HG03521 (cell line): ENCODE data around the gene CHRM4.

Experiments used
- ATAC-seq: cut with Tn5 transposase; IDR thresholded peaks from one replicate; pipeline ENCODE4 v1.9.1; 2021; ENCODE audit warnings: mild to moderate bottlenecking, moderate library complexity; ENCODE audit not compliant: unreplicated experiment

The CHRM4 gene

DNA sequence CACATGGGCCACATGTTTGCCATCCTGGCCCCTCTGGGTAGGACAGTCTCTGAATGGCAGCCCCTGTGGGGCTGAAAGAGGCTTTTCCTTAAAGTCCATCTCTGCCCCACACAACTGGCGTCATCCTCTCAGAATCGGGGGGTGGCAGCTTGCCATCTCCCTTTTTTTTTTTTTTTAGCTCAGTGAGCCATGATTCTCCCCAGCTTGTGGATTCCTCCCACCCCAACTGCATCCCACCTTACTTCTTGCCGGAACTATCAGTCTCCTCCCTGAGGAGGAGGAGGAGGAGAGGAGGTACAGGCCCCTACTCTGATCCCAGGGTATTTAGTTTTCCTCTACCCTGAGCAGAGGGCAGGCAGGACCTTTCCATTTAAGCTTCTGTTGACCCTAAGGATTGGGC, 40.9 kb downstream of the CHRM4 start:
- no peak for ATAC-seq

DNA sequence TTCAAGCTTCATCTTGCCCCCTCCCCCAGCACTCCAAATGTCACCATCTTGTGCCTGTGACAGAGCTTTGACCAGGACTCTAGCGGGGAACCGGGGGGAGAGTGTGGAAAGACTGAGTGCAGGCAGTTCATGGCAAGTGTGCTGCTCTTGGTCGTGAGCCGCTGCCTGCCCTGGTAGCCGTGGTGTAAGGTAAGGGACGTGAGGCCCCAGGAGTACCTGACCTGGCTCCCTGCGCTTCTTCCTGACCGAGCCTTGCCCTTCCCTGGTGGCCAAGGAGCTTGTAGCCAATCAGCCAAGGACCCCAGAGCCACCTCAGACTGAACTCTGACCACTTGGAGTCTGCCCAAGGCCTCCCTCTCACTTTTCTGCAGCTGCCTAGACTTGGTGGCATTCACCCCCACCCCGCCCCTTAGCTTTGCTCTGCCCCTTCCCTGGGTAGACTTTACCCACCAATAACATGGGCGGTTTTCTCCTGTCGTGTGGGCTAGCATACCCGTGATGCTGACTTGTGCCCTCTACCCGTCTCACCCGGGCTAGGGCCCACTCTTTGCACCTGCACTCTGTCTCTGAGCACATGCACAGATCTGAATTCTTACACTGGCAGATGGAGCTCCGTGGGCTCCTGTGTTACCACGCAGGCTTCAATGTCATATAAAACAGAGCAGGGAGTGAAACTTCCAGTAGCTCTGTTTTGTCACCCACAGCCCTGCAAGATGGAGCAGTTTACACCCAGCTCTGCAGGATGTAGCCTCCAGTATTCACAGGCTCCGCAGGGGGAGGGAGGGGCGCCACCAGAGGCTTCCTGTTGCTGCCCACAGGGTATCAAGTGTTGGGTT, 42.8 kb downstream of the CHRM4 start:
- ATAC-seq = no peak

DNA sequence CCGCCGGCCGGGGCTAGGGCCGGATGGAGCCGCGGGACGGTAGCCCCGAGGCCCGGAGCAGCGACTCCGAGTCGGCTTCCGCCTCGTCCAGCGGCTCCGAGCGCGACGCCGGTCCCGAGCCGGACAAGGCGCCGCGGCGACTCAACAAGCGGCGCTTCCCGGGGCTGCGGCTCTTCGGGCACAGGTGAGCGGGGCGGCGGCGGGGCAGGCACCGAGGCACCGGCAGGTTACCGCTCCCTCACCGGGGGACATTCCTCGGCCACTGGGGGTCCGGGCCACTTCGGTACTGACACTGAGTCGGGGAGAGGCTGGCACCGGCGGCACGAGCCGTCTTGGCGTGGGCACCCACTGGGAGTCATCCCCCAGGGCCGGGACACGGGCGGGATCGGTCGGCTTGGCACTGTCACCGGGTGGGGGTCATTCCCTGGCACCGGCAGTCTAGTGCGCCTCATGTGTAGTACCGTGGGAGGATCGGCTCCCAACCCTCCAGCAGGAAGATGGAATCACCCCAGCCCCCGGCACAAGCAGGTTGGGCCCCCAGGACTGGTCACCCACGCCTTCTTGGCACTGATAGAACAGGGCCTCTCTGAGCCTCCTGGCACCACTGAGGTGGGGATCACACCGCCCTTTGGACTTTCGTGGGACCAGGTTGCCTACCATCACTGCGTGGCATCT, 43.8 kb downstream of the CHRM4 start:
- no peak for ATAC-seq

DNA sequence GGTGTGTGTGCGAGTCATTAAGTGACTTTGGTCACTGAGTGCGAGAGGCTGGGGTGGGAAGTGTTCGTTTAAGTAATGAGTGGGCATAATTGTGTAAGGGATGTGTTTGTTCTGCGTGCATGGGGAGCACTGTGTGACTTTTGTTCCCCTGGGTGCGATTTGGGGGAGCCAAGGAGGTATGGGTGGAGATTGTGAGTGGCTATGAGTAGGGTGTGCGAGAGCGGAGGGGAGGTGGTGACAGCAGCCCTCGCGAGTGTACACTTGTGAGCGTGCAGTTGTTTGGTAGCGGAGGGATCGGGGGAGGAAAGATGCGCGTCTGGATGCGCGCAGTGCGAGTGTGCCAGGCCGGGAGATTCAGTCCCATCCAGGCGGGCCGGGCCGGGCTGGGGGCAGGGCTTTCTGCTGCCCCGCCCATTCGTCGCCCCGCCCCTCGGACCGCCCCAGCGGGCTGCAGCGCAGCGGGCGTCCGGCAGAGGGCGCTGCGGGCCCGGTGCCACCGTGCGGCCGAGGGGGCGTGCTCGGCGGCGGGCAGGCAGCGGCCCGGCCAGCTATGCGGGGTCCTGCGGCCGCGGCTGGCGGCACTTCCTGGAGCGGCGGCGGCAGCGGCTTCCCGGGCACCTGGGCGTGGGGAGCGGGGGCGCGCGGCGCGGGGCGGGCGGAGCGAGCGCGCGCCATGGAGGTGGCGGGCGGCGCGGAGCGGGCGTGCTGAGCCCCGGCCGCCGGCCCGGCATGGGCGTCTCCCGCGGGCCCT, 44.5 kb downstream of the CHRM4 start, which contains the start of gene DGKZ:
Gene DGKZ (plus strand): TSS at position 578 of the 751 bp plus-strand sequence. CDS start 197 bp downstream, outside the sequence.
- ATAC-seq = peak; percentile 66

DNA sequence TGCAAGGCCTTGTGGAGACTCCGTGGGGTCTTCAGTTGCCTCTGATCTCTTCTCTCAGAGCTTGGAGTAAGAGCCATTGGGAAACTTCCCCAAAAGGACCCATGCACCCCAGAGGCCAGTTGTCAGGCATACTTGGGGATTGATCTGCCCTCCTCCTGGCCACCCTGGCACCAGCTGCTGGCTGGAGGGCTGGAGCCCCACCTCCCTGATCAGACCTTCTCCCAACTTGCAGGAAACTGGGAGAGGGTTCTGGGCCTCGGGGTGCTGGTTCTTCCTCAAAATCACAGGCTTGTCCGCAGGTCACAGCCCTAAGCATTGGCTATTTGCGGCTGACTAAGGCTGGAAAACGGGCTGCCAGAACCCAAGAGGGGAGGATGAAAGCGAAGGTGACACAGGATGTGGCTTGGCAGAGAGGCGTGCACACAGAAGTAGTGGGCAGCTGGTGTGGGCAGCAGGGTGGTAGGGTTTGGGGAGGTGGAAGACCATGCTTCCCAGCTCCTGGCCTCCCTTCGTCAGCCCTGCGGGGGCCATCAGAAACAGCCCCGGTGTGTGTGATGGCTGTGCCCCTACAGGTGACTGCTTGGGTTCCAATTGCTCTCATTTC, 45.6 kb downstream of the CHRM4 start:
- ATAC-seq = no peak

DNA sequence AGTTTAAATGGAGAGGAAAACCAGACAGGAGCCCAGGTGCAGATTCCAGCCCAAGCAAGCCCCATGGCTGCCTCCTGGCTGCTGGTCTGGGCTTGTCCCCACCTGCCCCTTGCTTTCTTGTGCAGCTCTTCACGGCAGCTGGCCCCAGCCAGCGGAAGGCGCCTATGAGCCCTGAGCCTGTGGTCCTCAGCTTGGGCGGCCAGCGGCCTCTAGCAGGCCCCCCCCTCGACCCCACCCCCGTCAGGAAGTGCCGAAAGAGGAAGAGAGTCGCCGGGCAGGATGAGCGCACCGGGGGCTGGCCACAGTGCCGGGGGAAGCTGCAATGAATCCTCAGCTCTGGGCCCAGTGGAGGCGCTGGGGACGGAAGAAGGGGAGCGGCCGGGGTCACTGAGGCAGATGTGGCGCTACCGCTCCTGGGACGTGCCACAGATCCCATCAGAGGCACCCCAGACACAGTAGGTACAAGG, 46.4 kb downstream of the CHRM4 start:
- no peak for ATAC-seq

DNA sequence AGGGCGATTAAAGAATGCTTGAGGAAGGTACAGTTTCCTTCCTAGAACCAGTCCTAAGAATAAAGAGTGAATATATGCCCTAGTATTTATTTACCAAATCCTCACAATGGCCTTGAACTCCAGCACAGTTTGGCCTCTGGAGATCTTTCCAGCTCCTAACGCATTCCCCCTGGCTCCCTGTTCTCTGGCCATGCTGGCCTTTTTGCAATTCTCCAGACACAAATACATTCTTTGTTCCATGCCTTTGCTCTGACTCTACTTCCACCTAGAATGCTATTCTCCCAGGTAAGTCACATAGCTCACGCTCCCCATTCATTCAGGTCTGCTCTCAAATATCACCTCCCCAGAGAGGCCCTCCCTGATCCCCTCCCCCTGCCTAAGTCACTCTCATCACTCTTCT, 48.1 kb downstream of the CHRM4 start:
- no peak for ATAC-seq

DNA sequence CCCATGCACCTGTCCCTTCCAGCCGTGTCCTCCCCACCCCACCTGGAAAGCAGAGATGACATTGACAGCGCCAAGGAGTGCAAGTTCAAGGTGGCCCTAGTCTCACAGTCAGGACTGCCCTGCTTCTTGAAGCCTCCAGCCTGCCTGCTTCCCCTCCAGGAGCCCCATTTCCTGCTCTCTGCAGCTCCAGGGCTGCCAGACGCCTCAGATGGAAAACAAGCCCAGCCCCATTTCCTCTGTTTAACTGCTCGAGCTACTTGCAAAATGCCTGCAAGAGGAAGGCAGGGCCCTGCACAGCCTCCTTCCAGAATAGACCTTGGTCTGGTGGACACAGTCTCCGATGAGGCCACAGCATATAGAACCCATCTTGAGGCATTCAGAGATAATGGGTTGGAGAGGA, 49.3 kb downstream of the CHRM4 start:
- no peak for ATAC-seq

DNA sequence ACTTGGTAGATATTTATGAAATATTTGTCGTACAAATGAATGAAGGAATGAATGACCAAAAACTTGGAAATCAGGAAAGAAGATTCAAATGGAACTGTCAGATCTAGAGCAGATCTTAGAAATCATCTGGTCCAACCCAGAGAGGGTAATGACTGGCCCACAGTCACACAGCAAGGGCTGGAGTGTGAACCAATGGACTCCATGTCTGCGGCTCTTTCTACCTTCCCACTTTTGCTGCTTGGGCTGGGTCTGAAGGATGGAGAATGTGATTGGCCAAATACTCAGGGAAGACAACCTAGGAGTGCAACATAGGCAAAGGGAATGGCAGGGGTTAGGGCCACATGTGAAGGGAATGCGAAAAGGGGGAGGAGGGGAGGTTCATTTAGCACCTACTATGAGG, 50.1 kb downstream of the CHRM4 start:
- no peak for ATAC-seq

DNA sequence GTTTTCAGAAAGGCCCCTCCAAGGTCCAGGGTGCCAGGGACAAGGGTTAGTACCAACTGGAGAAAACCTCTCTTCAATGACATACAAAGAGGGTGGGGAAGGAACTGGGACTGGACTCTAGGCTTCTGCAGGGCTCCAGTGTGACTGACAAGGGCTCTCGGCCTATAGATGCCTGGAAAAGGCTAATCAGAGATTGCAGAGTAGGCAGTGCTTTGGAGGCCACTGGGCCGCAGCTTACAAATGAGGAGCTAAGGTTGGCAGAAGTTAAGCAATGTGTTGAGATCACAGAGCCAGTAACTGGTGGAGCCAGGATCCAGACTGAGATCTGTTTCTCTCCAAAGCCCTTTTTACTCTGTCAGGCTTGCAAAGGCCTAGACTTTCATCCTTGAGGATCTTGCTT, 51.8 kb downstream of the CHRM4 start:
- ATAC-seq = no peak

DNA sequence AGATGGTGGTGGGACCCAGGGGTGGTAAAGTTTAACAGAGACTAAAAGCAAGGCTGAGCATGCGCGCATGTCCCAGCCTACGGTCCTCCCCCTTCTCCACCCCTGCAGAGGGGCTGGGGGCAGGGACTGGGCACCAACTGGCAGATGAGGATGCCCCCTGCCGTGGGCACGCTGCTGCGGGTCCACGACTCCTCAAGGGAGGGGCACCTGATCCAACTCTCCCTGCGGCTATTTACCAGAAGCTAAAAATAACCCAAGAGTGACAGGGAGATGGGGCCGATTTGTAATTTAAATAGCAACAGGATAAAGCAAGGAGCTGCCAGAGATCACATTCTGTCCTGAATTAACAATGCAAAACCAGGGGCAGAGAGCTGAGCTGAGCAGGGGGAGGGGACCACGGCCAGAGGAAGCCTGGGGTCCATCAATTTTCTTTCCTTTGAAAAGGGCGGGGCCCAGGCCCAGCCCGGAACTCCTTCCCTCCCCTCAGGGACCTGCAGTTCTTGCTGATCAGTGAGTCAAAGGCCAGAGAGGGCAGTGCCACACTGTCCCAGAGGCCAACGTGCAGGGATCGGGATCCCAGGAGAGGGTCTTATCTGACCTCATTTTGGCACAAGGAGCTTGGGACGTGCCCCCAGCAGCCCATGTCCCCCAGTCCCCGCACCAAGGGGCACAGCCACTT, 52.4 kb downstream of the CHRM4 start:
- ATAC-seq = no peak

DNA sequence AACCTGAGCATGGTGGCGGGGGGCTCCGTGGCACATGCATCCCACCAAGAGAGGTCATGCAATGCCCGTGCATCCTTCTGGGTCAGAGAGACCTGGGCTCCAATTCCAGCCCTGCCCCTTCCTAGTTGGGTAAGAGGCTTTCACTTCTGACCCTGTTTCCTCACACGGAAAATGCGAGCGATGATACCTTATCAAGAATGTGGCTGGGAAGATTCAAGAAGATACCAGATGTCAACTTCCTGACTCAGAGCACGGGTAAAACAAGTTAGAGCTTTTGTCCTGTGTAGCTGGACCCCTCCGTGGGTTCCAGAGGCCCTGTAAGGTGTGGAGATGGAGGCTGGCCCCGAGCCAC, 53.0 kb downstream of the CHRM4 start:
- ATAC-seq = no peak

DNA sequence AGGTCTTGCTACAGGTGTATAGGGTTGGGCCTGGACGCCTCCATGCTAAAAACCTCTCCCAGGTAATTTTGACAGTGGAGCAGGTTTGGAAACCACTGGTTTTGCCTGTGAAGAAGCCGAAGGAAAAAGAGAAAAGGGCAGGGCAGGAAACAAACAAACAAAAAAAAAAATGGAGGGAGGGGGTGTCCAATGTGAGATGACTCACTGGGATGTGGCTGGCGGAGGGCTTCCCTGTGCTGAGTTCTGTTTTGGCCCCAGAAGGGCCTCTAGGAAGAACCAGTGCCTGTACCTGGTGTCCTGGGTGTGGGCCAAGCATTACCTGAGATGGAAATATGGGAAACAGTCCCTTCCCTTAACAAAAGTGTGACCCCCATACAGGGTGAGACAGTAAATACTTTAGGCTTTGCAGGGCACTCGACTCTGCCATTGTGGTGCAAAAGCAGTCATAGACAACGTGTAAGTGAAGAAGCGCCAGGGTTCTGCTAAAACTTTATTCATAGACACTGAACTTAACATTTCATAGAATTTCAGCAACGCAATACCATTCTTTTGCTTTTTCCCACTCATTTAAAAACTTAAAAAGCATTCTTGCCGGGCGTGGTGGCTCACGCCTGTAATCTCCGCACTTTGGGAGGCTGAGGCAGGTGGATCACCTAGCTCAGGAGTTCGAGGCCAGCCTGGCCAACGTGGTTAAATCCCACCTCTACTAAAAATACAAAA, 53.8 kb downstream of the CHRM4 start:
- no peak for ATAC-seq

DNA sequence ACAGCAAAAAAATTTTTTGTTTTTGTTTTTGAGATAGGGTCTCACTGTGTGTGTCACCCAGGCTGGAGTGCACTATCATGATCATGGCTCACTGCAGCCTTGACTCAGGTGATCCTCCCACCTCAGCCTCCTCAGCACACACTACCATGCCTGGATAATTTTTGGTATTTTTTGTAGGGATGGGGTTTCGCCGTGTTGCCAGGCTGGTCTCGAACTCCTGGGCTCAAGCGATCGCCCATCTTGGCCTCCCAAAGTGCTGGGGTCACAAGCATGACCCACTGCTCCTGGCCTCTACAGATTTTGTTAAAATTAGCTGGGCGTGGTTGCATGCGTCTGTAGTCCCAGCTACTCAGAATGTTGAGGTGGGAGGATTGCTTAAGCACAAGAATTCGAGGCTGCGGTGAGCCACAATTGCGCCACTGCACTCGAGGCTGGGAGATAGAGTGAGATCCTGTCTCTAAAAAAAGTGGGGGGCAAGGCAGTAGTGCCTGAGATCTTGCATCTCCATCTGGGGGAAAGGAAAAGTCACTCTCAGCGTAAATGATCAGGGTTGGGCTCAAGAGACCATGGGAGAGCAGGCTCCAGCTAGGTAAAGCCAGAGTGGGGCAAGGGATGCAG, 54.9 kb downstream of the CHRM4 start:
- no peak for ATAC-seq

DNA sequence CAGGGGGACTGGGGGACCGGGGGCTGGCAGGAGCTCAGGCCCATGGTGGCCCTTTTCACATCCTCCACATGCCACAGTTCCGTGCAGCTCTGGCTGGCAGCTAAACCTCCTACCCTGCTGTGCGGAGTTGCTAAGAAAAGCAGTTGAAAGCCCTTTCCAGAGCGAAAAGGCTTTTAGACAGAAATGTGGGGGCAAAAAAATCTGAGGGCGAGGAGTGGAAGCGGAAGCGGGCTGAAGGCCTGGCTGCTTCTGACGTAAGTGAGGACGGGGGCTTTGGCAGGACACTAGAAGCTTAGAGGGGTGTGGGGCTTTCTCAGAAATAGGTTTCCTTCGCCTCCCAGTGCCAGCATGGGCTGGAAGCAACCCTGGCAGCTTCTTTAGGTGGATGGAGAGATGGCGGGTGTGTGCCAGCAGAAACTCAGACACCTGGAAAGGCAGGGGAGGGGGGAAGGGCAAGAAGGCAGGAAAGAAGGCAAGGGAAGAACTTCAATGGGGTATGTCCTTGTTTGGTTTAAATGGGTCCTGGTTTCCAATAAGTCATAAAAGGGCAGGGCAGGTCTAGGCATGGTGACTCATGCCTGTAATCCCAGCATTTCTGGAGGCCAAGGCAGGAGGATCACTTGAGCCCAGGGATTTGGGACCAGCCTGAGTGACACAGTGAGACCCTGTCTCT, 55.5 kb downstream of the CHRM4 start:
- ATAC-seq = no peak

DNA sequence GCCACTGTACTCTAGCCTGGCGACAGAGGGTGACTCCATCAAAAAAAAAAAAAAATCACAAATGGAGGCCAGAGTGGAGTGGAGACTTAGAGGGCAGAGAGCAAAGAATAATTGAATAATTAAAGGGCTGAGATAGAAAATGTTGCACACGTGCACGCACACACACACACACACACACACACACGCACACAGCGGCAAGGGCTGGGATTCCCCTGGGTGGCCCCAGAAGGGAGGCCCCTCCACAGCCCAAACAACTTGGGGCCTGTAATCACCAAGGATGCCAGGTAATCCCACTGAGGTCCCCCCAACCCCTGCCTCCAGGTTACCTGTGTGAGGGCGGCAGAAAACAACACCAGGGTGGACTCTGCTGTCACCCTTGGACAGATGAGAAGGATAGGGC, 56.3 kb downstream of the CHRM4 start:
- ATAC-seq = no peak

DNA sequence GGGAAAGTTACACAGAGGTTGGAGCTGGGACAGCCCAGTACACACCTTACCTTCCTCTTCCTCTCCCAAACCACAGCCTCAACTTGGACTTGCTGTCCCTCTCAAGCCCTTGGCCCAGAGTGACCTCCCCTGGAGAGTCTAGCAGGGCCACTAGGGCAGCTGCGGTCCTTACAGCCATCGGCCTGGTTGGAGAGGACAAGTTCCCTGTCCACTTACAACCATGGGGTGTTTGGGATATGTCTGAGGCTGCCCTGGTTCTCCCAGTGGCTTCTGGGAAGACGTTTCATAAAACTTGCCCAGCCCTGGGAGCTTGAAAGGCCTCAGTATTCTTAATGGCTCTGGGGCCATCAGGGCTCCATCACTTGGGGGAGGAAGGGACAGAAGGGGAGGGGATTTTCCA, 57.4 kb downstream of the CHRM4 start:
- no peak for ATAC-seq
